Ecto neural progenitor cell (in vitro differentiated cells): ENCODE data around the gene ERGIC3.

Experiments used
- DNase-seq: peaks from one replicate; pipeline ENCODE4 v3.0.0-alpha.2; 2018; ENCODE audit warnings: low spot score

Gene ERGIC3

GRCh38 chr20:35598899-35599775 is 57.3 kb downstream of the ERGIC3 start:
- DNase-seq: no peak

- DNase-seq: no peak
Observed at GRCh38 chr20:35599776-35600120, 57.9 kb downstream of the ERGIC3 start.

- peak; percentile 60 for DNase-seq
Observed at GRCh38 chr20:35600176-35600992, 58.5 kb downstream of the ERGIC3 start.

- DNase-seq: peak; percentile 87
Observed at GRCh38 chr20:35600993-35601973, 59.4 kb downstream of the ERGIC3 start.

GRCh38 chr20:35601990-35602389 is 60.1 kb downstream of the ERGIC3 start:
- DNase-seq: no peak

- no peak for DNase-seq
Observed at GRCh38 chr20:35602851-35603495, 61.1 kb downstream of the ERGIC3 start.

GRCh38 chr20:35603695-35604448 is 62.0 kb downstream of the ERGIC3 start:
- DNase-seq: no peak

GRCh38 chr20:35604449-35604747 is 62.5 kb downstream of the ERGIC3 start:
- no peak for DNase-seq

GRCh38 chr20:35606127-35606526 is 64.2 kb downstream of the ERGIC3 start:
- DNase-seq: no peak
